GM04504 (cell line): ENCODE results near the gene ETF1.

ENCODE experiments used
- DNase-seq: peaks from one replicate; pipeline ENCODE4 v3.0.0-alpha.2; 2012; ENCODE audit warnings: low read depth

The ETF1 gene

GRCh38 chr5:138563340-138564118 is 20.5 kb upstream of the ETF1 start:
- DNase-seq = no peak

- no peak for DNase-seq
Measured at GRCh38 chr5:138560971-138561370, 17.9 kb upstream of the ETF1 start.

GRCh38 chr5:138559937-138560336 is 16.9 kb upstream of the ETF1 start:
- no peak for DNase-seq

- no peak for DNase-seq
Measured at GRCh38 chr5:138557677-138558076, 14.6 kb upstream of the ETF1 start.

GRCh38 chr5:138554143-138554542 is 11.1 kb upstream of the ETF1 start:
- DNase-seq = no peak

GRCh38 chr5:138553437-138554095 is 10.5 kb upstream of the ETF1 start:
- DNase-seq = no peak

- no peak for DNase-seq
Measured at GRCh38 chr5:138552657-138553056, 9.6 kb upstream of the ETF1 start.

- DNase-seq = no peak
Measured at GRCh38 chr5:138549414-138549813, 6.4 kb upstream of the ETF1 start.

GRCh38 chr5:138545919-138546562 is 3.0 kb upstream of the ETF1 start:
- DNase-seq = no peak

- DNase-seq = no peak
Measured at GRCh38 chr5:138544181-138545134, 1.4 kb upstream of the ETF1 start.

- DNase-seq = no peak
Measured at GRCh38 chr5:138543730-138544104, 681 bp upstream of the ETF1 start.

GRCh38 chr5:138542180-138542955 is 668 bp downstream of the ETF1 start:
- DNase-seq = no peak

GRCh38 chr5:138541511-138542179 is 1.4 kb downstream of the ETF1 start:
- no peak for DNase-seq

- no peak for DNase-seq
Measured at GRCh38 chr5:138539791-138540190, 3.2 kb downstream of the ETF1 start.

GRCh38 chr5:138538943-138539627 is 4.0 kb downstream of the ETF1 start:
- DNase-seq = no peak

- DNase-seq = no peak
Measured at GRCh38 chr5:138536665-138537315, 6.2 kb downstream of the ETF1 start.

- DNase-seq = no peak
Measured at GRCh38 chr5:138536215-138536614, 6.8 kb downstream of the ETF1 start.

GRCh38 chr5:138533973-138534941 is 8.8 kb downstream of the ETF1 start:
- DNase-seq = no peak
